ENCODE measurements around the gene PLXNA4.

GRCh38 chr7:132508724-132509353 is 67.4 kb downstream of the PLXNA4 start:
- TF ChIP-seq, protein P1, sequence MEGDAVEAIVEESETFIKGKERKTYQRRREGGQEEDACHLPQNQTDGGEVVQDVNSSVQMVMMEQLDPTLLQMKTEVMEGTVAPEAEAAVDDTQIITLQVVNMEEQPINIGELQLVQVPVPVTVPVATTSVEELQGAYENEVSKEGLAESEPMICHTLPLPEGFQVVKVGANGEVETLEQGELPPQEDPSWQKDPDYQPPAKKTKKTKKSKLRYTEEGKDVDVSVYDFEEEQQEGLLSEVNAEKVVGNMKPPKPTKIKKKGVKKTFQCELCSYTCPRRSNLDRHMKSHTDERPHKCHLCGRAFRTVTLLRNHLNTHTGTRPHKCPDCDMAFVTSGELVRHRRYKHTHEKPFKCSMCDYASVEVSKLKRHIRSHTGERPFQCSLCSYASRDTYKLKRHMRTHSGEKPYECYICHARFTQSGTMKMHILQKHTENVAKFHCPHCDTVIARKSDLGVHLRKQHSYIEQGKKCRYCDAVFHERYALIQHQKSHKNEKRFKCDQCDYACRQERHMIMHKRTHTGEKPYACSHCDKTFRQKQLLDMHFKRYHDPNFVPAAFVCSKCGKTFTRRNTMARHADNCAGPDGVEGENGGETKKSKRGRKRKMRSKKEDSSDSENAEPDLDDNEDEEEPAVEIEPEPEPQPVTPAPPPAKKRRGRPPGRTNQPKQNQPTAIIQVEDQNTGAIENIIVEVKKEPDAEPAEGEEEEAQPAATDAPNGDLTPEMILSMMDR (IDR thresholded peaks at IDR 0.05): no peak
- TF ChIP-seq POLR2A (IDR thresholded peaks at IDR 0.05): no peak

Data from prostate gland (tissue), 2 donors.